Body of pancreas (tissue), 4 donors: ENCODE measurements around the gene AADACL4.

Experiments used
- POLR2A ChIP-seq, 3 donors: fragments of 450-650 bp; IDR thresholded peaks; one replicate each; pipeline ENCODE4 v1.6.1; 2016; ENCODE audit warnings: antibody characterized with exemption in 3 of 3, mild to moderate bottlenecking in 2 of 3
- TF ChIP-seq, protein P1 (sequence below), 7 experiments: fragments of 450-650 bp in 4 of 7; fragments of 200-600 bp in 3 of 7; sonication (generic) in 3 of 7; IDR thresholded peaks; one replicate each; pipeline ENCODE4 v1.5.1; 2016 to 2019; ENCODE audit warnings: antibody characterized with exemption in 7 of 7

DNA sequence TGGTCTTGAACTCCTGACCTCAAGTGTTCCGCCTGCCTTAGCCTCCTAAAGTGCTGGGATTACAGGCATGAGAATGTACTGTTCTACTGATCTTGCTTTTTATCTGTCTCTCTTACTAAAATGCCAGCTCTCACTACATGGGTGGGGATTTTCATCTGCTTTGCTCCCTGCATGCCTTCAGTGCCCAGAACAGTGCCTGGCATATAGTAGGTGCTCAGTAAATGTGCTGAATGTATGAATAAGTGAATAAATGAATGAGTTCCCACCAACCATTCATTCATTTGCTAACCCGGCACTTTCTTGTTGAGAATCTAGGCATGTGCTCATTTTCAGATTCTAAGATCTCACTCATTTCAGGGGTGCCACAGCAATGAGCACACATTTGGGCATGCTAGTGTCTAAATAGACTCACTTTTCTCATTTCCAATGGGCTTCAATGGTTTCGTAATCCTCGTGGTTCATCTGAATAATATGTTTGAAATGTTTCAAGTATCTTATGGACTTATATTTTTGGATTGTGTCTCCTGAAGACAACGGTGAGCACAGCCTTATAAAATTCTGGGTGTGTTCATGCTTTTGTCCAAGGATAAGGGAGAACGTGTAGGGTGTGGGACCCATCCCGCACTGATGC, 33.5 kb upstream of the AADACL4 start:
- TF ChIP-seq, protein P1, sequence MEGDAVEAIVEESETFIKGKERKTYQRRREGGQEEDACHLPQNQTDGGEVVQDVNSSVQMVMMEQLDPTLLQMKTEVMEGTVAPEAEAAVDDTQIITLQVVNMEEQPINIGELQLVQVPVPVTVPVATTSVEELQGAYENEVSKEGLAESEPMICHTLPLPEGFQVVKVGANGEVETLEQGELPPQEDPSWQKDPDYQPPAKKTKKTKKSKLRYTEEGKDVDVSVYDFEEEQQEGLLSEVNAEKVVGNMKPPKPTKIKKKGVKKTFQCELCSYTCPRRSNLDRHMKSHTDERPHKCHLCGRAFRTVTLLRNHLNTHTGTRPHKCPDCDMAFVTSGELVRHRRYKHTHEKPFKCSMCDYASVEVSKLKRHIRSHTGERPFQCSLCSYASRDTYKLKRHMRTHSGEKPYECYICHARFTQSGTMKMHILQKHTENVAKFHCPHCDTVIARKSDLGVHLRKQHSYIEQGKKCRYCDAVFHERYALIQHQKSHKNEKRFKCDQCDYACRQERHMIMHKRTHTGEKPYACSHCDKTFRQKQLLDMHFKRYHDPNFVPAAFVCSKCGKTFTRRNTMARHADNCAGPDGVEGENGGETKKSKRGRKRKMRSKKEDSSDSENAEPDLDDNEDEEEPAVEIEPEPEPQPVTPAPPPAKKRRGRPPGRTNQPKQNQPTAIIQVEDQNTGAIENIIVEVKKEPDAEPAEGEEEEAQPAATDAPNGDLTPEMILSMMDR (IDR thresholded peaks at IDR 0.05): no peak
- no peak for TF ChIP-seq POLR2A (IDR thresholded peaks at IDR 0.05)
